ENCODE data around the gene INSL3. TPM values are rescaled to one million over a fixed set of nuclear protein-coding genes. Genes with fewer than 3 reads are reported as not detected.

INSL3 gene, protein sequence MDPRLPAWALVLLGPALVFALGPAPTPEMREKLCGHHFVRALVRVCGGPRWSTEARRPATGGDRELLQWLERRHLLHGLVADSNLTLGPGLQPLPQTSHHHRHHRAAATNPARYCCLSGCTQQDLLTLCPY
- 10 to 100 TPM in 1 of 2 donors, 1 to 10 TPM in 1; 6.3 to 10.5 TPM for total RNA-seq

- DNase-seq (ENCODE audit: low spot score in 2 of 2) (no peak), ATAC-seq (no peak)
- H3K27ac Mint-ChIP-seq = no peak within 1 kb of the TSS
- H3K9me3 Mint-ChIP-seq = no peaks in the 10 kb centered on the region
- H3K36me3 Mint-ChIP-seq = no peaks in the 10 kb centered on the region
Observed at GRCh38 chr19:17821190-17821589, at the start of gene INSL3. Gene INSL3 (minus strand): TSS chr19:17821519. CDS start chr19:17821506, 13 bp downstream.

GRCh38 chr19:17869114-17869608, 47.8 kb upstream of the INSL3 start:
- no peak for ATAC-seq
- Mint-ChIP-seq H3K27ac (peak overlapping the region in 1 of 2 donors; percentile 95), H3K36me3 (peaks cover 0 to 4% of the 10 kb centered on the region in 2 donors), H3K9me3 (no peaks in the 10 kb centered on the region)
- DNase-seq (ENCODE audit: low spot score in 2 of 2) = no peak

- no peak for ATAC-seq
- no peaks in the 10 kb centered on the region for H3K9me3 Mint-ChIP-seq
- H3K27ac Mint-ChIP-seq = peak overlapping the region in 1 of 2 donors; percentile 95
- H3K36me3 Mint-ChIP-seq = peaks cover 3 to 5% of the 10 kb centered on the region in 2 donors
- DNase-seq (ENCODE audit: low spot score in 2 of 2) = no peak
Observed at GRCh38 chr19:17868669-17869068, 47.4 kb upstream of the INSL3 start.

DNA sequence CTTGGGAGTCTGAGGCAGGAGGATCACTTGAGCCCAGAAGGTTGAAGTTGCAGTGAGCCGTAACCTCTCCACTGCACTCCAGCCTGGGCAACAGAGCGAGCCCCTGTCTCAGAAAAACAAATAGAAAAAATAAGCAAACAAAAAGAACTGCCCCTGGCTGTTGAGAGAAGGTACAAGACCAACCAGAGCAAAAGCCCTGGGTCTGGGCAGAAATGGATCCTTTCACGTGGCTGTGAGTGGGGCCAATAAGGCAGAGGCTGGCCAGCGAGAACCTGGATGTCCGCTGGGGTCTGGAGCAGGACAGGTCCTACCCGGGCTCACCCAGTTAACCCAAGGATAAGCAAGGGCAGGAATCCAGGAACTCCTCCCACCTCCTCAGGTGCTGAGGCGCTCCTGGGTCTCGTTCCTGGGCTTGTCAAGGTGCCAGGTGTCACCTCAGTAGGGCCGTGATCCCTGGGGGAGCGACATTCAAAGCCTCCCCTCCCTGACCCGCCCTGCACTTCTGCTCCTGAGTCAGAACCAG, 45.7 kb upstream of the INSL3 start:
- H3K36me3 Mint-ChIP-seq = peaks cover 17 to 18% of the 10 kb centered on the region in 2 donors
- DNase-seq (ENCODE audit: low spot score in 2 of 2) = no peak
- no peaks in the 10 kb centered on the region for H3K9me3 Mint-ChIP-seq
- ATAC-seq = peak in 1 of 2 donors; percentile 5
- H3K27ac Mint-ChIP-seq = peak overlapping the region; percentile 30 to 75

DNA sequence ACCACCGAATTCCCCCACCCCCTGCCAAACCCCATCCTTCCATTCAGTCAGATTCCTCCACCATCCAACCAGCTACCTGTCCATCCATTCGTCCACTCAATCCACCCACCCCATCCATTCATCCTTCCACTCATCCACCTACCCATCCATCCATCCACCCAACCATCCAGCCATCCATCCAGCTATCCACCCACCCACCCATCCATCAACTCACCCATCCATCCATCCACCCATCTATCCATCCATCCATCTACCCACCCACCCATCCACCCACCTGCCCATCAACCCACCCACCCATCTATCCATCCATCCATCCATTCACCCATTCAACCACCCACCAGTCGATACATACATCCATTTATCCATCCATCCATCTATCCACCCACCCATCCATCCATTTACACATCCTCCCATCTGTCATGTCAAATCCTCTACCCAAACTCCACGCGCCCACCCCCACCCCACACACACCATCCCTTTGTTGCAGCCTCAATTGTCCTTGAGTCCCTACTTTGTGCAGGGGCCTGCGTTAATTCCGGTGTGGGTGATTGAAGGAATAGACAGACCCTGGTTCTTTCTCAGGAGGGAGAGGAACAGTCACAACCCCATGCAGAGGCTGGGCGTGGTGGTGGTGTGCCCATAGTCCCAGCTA, 45.1 kb upstream of the INSL3 start:
- H3K9me3 Mint-ChIP-seq = no peaks in the 10 kb centered on the region
- ATAC-seq (no peak), DNase-seq (ENCODE audit: low spot score in 2 of 2) (no peak)
- peaks cover 20 to 23% of the 10 kb centered on the region in 2 donors for H3K36me3 Mint-ChIP-seq
- peak overlapping the region; percentile 30 to 91 for H3K27ac Mint-ChIP-seq

GRCh38 chr19:17865364-17866311, 44.3 kb upstream of the INSL3 start:
- peak; percentile 3 to 7 for ATAC-seq
- DNase-seq (ENCODE audit: low spot score in 2 of 2) = no peak
- Mint-ChIP-seq H3K36me3 (peaks cover 28 to 31% of the 10 kb centered on the region in 2 donors), H3K9me3 (no peaks in the 10 kb centered on the region), H3K27ac (peak overlapping the region; percentile 30 to 91)

DNA sequence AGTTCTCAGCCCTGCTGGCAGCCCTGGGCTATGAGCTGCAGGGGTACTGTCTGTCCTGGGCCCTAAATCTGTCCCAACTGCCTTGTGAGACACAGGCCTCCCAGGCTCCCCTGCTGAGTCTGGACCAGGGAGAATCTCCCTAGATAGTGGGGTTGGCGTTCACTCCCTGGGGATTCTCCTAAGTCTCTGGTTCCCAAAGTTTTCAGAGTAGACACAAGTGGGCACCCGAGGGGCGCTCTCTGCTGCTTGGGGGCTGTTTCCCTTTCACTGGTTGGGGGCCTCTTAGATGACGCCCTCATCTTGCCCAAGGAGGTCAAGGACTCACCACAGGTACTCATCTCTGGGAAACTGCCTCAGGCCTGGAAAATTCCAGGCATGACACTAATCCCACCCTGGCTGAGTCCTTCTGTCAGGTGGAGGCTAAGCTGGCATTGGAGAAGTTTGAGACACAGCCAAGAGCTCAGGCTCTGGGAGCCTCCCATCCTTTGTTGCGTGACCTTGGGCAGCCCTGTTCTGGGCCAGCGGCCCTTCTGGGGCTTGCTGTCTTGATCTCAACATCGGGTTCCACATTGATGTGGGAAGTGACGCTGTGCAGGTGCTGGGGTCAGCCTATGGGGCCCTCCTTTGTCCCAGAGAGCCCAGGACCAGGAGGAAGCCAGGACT, 42.3 kb upstream of the INSL3 start:
- DNase-seq (ENCODE audit: low spot score in 2 of 2) (no peak), ATAC-seq (no peak)
- H3K36me3 Mint-ChIP-seq = peaks cover 40 to 43% of the 10 kb centered on the region in 2 donors
- peak overlapping the region; percentile 91 to 94 for H3K27ac Mint-ChIP-seq
- H3K9me3 Mint-ChIP-seq = no peaks in the 10 kb centered on the region

- Mint-ChIP-seq H3K9me3 (no peaks in the 10 kb centered on the region), H3K27ac (peak overlapping the region; percentile 94 to 96), H3K36me3 (peaks cover 40 to 43% of the 10 kb centered on the region in 2 donors)
Observed at GRCh38 chr19:17862711-17863519, 41.6 kb upstream of the INSL3 start.

DNA sequence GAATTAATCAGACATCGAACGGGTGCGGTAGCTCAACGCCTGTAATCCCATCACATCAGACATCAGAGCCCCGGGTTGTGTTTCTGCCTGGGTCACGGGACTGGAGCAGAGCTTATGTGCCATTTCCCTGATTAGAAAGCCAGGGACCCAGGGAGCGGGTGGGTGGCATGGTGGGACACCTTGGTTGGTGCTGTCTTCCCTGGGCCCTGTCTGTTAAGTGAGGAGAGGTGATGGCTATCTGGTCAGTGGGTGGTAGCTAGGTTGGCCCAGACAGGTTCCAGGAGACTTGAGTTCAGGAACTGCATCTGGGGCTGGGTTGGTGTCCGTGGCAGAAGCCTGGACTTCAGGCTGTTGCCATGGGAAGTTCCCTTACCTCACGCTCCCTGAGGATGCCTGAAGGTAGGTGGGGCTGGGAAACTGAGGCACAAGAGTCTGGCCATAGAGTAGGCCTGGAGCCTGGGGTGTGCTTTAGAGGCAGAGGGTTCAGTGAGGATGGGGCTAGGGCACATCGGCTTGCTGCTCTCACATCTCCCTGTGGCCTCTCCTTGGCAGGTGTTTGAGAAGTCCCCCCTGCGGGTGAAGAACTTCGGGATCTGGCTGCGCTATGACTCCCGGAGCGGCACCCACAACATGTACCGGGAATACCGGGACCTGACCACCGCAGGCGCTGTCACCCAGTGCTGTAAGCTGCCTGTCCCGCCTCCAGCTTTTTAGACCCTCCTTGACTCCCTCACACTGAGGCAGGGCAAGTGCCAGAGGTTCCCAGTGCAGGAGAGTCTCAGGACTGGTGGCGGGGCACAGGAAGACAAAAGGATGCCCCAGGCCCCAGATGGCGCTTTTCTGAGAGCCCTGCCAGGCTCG, 40.5 kb upstream of the INSL3 start:
- H3K36me3 Mint-ChIP-seq = peaks cover 40 to 43% of the 10 kb centered on the region in 2 donors
- DNase-seq (ENCODE audit: low spot score in 2 of 2) (no peak), ATAC-seq (no peak)
- no peaks in the 10 kb centered on the region for H3K9me3 Mint-ChIP-seq
- H3K27ac Mint-ChIP-seq = peak overlapping the region; percentile 94 to 97

More at GRCh38 chr19:17862711-17863519, 41.6 kb upstream of the INSL3 start:
- ATAC-seq (no peak), DNase-seq (ENCODE audit: low spot score in 2 of 2) (no peak)

DNA sequence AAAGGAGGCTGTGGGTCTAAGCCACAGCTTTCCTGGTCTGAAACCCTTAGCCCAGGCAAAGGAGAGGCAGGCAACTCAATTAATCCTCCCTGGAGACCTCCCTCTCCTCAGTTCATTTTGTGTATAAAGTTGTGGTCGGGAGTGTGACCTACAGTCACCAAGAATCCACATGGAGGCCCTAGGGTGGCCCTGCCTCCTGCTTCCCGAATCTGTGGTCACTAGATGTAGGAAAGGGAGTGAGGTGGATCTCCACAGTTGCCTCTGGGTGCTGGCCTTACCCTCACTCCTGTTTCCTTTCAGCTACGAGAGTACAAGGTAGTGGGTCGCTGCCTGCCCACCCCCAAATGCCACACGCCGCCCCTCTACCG, 39.7 kb upstream of the INSL3 start:
- no peaks in the 10 kb centered on the region for H3K9me3 Mint-ChIP-seq
- ATAC-seq (no peak), DNase-seq (ENCODE audit: low spot score in 2 of 2) (no peak)
- H3K36me3 Mint-ChIP-seq = peaks cover 40 to 43% of the 10 kb centered on the region in 2 donors
- H3K27ac Mint-ChIP-seq = peak overlapping the region; percentile 94 to 97

GRCh38 chr19:17860331-17860992, 39.1 kb upstream of the INSL3 start:
- no peaks in the 10 kb centered on the region for H3K9me3 Mint-ChIP-seq
- peaks cover 40 to 43% of the 10 kb centered on the region in 2 donors for H3K36me3 Mint-ChIP-seq
- DNase-seq (ENCODE audit: low spot score in 2 of 2) = no peak
- H3K27ac Mint-ChIP-seq = peak overlapping the region; percentile 94 to 97
- no peak for ATAC-seq

- DNase-seq (ENCODE audit: low spot score in 2 of 2) (peak; percentile 96 to 100), ATAC-seq (peak; percentile 96 to 97)
- H3K9me3 Mint-ChIP-seq = no peaks in the 10 kb centered on the region
- H3K27ac Mint-ChIP-seq = peak within 1 kb of the TSS; percentile 94 to 99
- H3K36me3 Mint-ChIP-seq = peaks cover 40 to 43% of the 10 kb centered on the region in 2 donors
Observed at GRCh38 chr19:17859533-17860330, 38.4 kb upstream of the INSL3 start, which contains the start of gene RPL18A. Gene RPL18A (plus strand): TSS chr19:17859910. CDS start chr19:17859957, 47 bp downstream.

Measured in activated naive CD4-positive, alpha-beta T cell treated with anti-CD3 and anti-CD28 coated beads, Interleukin-2, amount 50 U/mL, for 72 hours (primary cell).